Measurements from ENCODE around the gene GLI3. TPM values are rescaled to one million over a fixed set of nuclear protein-coding genes. Genes with fewer than 3 reads are reported as not detected.

Gene GLI3
- total and polyA plus RNA-seq, 2 of the 4 experiments (the other 2 are of a cell fraction), result 1.3 to 3.9 TPM

GRCh38 chr7:42049761-42050160 lies 187.2 kb downstream of the GLI3 start:
- H2AK9ac ChIP-seq (replicated peaks; ENCODE audit: low read depth, low read length, poor library complexity), result no peak overlapping the region
- DNase-seq (no peak), ATAC-seq (ENCODE audit: low read depth) (no peak)
- H2BK20ac ChIP-seq (ENCODE audit: low read depth, low read length), result no peak overlapping the region
- WGBS, 2 experiments (ENCODE audit: extremely low coverage in 2 of 2, insufficient read length in 1 of 2), result no CpG with 5 or more reads among the region's 5 CpGs
- intact Hi-C loops (cut with micrococcal nuclease), result no loop called here
- no peaks in the 10 kb centered on the region for H3K9me3 ChIP-seq (ENCODE audit: control insufficient read depth, insufficient read depth, low read length)
- POLR2A ChIA-PET (ENCODE audit: unreplicated experiment), result no interaction called here
- H4K20me1 ChIP-seq (ENCODE audit: insufficient read depth, low read length), result no peaks in the 10 kb centered on the region
- H3K18ac ChIP-seq (ENCODE audit: low read depth, low read length), result no peak overlapping the region
- no peak overlapping the region for H2AFZ ChIP-seq (replicated peaks; ENCODE audit: low read length, poor library complexity)
- H4K91ac ChIP-seq (ENCODE audit: insufficient read depth, low read depth, low read length), result no peak overlapping the region
- H3K79me1 ChIP-seq (ENCODE audit: low read depth in 1 of 2, low read length in 2 of 2), result no peaks in the 10 kb centered on the region
- BruUV-seq (replicated peaks), result no TSS peak
- H3K23ac ChIP-seq (ENCODE audit: low read depth, low read length), result no peak overlapping the region
- no peak overlapping the region for H3K4me3 ChIP-seq (ENCODE audit: insufficient read depth, low read depth, low read length)
- no peak overlapping the region for H2AK5ac ChIP-seq (ENCODE audit: low read depth, low read length)
- in situ Hi-C loops (cut with MboI; ENCODE audit: low sequenced_read_pairs), result no loop called here
- H3K4me1 ChIP-seq (ENCODE audit: control insufficient read depth, insufficient read depth, low read length), result 0 out of 2 replicates have a peak, but pooled peaks cover 3% of the 10 kb centered on the region
- dilution Hi-C loops (cut with HindIII; ENCODE audit: low sequenced_read_pairs, unreplicated experiment), result no loop called here
- no peak overlapping the region for H3K4ac ChIP-seq (ENCODE audit: low read depth, low read length)
- no peak overlapping the region for H2BK15ac ChIP-seq (ENCODE audit: low read depth, low read length)
- peaks cover 18% of the 10 kb centered on the region for H3K36me3 ChIP-seq (ENCODE audit: control insufficient read depth, insufficient read depth, low read length)
- peaks cover 2% of the 10 kb centered on the region; the same call in 1 of the 2 replicates for H3K9me1 ChIP-seq (ENCODE audit: insufficient read depth, low read length)
- no peak overlapping the region for H3K9ac ChIP-seq (ENCODE audit: low read depth, low read length)
- no peak overlapping the region for H2BK120ac ChIP-seq (ENCODE audit: low read depth, low read length)
- H3K56ac ChIP-seq (ENCODE audit: extremely low read depth, insufficient read depth, low read length), result no peak overlapping the region
- no peak overlapping the region for H3K27ac ChIP-seq (ENCODE audit: insufficient read depth, low read length)
- no peaks in the 10 kb centered on the region for H3K27me3 ChIP-seq (ENCODE audit: control insufficient read depth, insufficient read depth, low read length)
- no peak for TF ChIP-seq MXI1 (IDR thresholded peaks at IDR 0.05; ENCODE audit: borderline replicate concordance, low read depth, low read length)
- no peak for TF ChIP-seq CEBPB (IDR thresholded peaks at IDR 0.05; ENCODE audit: low read depth, low read length)
- no peak for TF ChIP-seq RCOR1 (IDR thresholded peaks at IDR 0.05; ENCODE audit: insufficient replicate concordance, low read length)
- TF ChIP-seq SMC3 (IDR thresholded peaks at IDR 0.05; ENCODE audit: low read depth, low read length), result no peak
- CTCF ChIA-PET, result no interaction called here
- H4K5ac ChIP-seq (ENCODE audit: low read depth, low read length), result no peak overlapping the region
- H4K8ac ChIP-seq (ENCODE audit: low read depth in 2 of 2, low read length in 2 of 2), result no peak overlapping the region
- H3K4me2 ChIP-seq (ENCODE audit: low read depth, low read length), result no peak overlapping the region
- no peak overlapping the region for H3K14ac ChIP-seq (replicated peaks; ENCODE audit: low read depth, low read length)
- H2BK5ac ChIP-seq (ENCODE audit: low read depth, low read length, poor library complexity, severe bottlenecking), result no peak overlapping the region

All from IMR-90 (cell line).